HAP-1 (cell line): Measurements from ENCODE around the gene MYO1F.
"Not testable (repeated sequence)": the region's sequence is repeated elsewhere in the genome, so short reads cannot be mapped to it uniquely, and the experiment has no call there.

Experiments
- DNase-seq, 2 experiments: peaks; one replicate each; pipeline ENCODE4 v3.0.0-alpha.2; 2016 to 2020; ENCODE audit warnings: low spot score in 2 of 2
- H3K27me3 ChIP-seq: fragments of 250-450 bp; sonication (Bioruptor Pico); 2 replicates; pipeline ENCODE4 v1.5.1; 2020; ENCODE audit warnings: low read depth, mild to moderate bottlenecking, moderate library complexity
- H3K36me3 ChIP-seq: fragments of 250-450 bp; sonication (Bioruptor Pico); replicated peaks from 2 replicates; pipeline ENCODE4 v1.5.1; 2020; ENCODE audit warnings: mild to moderate bottlenecking
- H3K4me1 ChIP-seq: fragments of 250-450 bp; sonication (Bioruptor Pico); 2 replicates; pipeline ENCODE4 v1.5.1; 2020; ENCODE audit warnings: mild to moderate bottlenecking
- H3K4me3 ChIP-seq: fragments of 250-450 bp; sonication (Bioruptor Pico); 2 replicates; pipeline ENCODE4 v1.5.1; 2020; ENCODE audit warnings: mild to moderate bottlenecking, moderate library complexity
- H3K9me3 ChIP-seq: fragments of 250-450 bp; sonication (Bioruptor Pico); 2 replicates; pipeline ENCODE4 v1.5.1; 2020; ENCODE audit warnings: mild to moderate bottlenecking, moderate library complexity
- in situ Hi-C: fragments of 300-500 bp; cut with MboI; formaldehyde crosslinking; loops from 3 replicates; pipeline ENCODE4 v1.14.3; 2020; ENCODE audit warnings: low sequenced_read_pairs, inconsistent platforms, mixed read lengths

The MYO1F gene

DNA sequence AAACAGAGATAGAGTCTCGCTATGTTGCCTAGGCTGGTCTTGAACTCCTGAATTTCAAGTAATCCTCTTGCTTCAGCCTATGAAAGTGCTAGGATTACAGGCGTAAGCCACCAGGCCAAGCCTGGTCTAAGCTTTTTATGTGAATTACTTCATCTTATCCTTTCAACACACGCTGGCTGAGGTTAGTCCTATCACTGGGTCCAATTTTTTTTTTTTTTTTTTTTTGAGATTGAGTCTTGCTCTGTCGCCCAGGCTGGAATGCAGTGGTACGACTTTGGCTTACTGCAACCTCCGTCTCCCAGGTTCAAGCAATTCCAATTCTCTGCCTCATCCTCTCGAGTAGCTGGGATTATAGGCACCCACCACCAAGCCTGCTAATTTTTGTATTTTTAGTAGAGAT is 10.4 kb downstream of the MYO1F start:
- Histone ChIP-seq H3K36me3 (no peaks in the 10 kb centered on the region), H3K4me3 (no peak overlapping the region), H3K4me1 (no peaks in the 10 kb centered on the region), H3K9me3 (no peaks in the 10 kb centered on the region), H3K27me3 (no peaks in the 10 kb centered on the region)
- in situ Hi-C loops, result no loop called here
- no peak for DNase-seq

GRCh38 chr19:8564866-8565265 is 12.4 kb downstream of the MYO1F start:
- in situ Hi-C loops, H3K4me3 ChIP-seq, H3K9me3 ChIP-seq, H3K36me3 ChIP-seq, DNase-seq, H3K4me1 ChIP-seq, H3K27me3 ChIP-seq: not testable (repeated sequence)

DNA sequence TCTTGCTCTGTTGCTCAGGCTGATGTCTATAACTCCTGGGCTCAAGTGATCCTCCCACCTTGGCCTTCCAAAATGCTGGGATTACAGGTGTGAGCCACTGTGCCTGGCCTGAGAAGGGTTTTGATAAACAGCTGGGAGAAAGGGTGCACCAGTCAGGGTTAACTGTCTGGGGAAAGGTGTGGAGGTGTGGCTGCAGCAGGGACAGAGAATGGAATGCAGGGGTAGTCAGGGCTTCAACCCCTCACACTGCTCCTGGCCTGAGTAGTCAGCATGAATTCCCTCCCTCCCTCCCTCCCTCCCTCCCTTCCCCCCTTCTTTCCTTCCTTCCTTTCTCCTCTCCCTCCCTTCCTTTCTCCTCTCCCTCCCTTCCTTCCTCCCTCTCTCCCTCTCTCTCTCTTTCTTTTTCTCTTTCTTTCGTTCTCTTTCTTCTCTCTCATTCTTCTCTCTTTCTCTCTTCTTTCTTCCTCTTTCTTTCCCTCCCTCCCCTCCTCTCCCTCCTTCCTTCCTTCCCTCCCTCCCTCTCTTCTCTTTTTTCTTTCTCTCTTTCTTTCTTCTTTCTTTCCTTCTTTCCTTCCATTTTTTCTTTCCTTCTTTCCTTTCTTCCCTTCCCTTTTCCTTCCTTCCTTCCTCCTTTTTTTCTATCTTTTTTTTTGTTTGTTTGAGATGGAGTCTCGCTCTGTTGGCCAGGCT is 16.0 kb downstream of the MYO1F start:
- Histone ChIP-seq H3K9me3 (no peaks in the 10 kb centered on the region), H3K27me3 (no peaks in the 10 kb centered on the region), H3K36me3 (no peaks in the 10 kb centered on the region), H3K4me1 (no peaks in the 10 kb centered on the region), H3K4me3 (no peak overlapping the region)
- in situ Hi-C loops, result no loop called here
- DNase-seq, result no peak

DNA sequence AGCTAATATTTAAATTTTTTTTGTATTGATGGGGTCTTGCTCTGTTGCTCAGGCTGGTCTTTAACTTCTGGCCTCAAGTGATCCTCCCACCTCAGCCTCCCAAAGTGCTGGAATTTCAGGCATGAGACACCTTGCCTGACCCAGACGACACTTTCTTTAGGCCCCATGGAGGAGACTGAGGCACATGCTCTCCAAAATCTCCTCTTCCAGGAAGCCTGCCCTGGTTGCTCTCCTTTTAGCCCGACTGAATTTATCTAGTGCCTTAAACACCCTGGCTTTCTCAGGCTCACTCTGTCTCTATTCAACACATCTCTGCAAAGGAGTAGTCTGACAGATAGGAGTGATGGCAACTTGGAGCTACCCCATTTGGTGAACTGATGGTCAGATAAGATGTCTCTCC is 18.9 kb downstream of the MYO1F start:
- DNase-seq, result no peak
- no peak overlapping the region for H3K4me3 ChIP-seq
- no peaks in the 10 kb centered on the region for H3K9me3 ChIP-seq
- H3K27me3 ChIP-seq, result no peaks in the 10 kb centered on the region
- H3K36me3 ChIP-seq, result no peaks in the 10 kb centered on the region
- in situ Hi-C loops, result no loop called here
- H3K4me1 ChIP-seq, result no peaks in the 10 kb centered on the region

- in situ Hi-C loops, result no loop called here
- no peak for DNase-seq
- Histone ChIP-seq H3K27me3 (no peaks in the 10 kb centered on the region), H3K4me3 (no peak overlapping the region), H3K4me1 (no peaks in the 10 kb centered on the region), H3K9me3 (no peaks in the 10 kb centered on the region), H3K36me3 (no peaks in the 10 kb centered on the region)
Measured at GRCh38 chr19:8557642-8558238, 19.5 kb downstream of the MYO1F start.

DNA sequence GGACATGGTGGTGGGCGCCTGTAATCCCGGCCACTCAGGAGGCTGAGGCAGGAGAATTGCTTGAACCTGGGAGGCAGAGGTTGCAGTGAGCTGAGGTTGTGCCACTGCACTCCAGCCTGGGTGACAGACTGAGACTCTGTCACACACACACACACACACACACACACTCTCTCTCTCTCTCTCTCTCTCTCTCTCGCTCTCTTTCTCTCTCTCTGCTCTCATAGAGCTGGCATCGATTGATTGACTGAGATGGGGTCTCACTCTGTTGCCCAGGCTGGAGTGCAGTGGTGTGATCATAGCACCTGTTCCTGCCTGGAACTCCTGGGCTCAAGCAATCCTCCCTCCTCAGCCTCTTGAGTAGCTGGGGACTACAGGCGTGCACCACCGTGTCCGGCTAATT is 23.5 kb downstream of the MYO1F start:
- H3K36me3 ChIP-seq, H3K27me3 ChIP-seq, DNase-seq, H3K4me3 ChIP-seq, H3K9me3 ChIP-seq, in situ Hi-C loops, H3K4me1 ChIP-seq: not testable (repeated sequence)

DNA sequence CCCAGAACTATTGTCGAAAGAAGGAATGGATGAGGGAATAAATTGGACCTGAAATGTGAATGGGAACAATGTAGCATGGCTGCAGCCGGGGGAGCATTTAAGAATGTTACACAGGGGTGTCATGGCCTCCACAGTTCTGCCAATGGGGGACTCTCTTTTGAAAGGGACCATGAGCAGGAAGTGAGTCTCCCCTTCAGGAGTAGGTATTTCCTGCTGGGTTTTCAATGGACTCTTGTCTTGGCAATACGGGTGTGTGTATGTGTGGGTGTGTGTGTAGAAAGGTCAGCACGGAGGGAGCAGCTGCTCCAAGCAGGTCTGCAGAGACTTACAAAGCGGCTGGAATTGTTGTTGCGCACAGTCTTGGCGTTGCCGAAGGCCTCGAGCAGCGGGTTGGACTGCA is 24.4 kb downstream of the MYO1F start:
- DNase-seq, result peak; percentile 54 to 56
- no peaks in the 10 kb centered on the region for H3K36me3 ChIP-seq
- H3K9me3 ChIP-seq, result no peaks in the 10 kb centered on the region
- H3K27me3 ChIP-seq, result no peaks in the 10 kb centered on the region
- in situ Hi-C loops, result no loop called here
- no peaks in the 10 kb centered on the region for H3K4me1 ChIP-seq
- H3K4me3 ChIP-seq, result no peak overlapping the region

- DNase-seq, result no peak
- no peak overlapping the region for H3K4me3 ChIP-seq
- no peaks in the 10 kb centered on the region for H3K4me1 ChIP-seq
- no peaks in the 10 kb centered on the region for H3K36me3 ChIP-seq
- H3K9me3 ChIP-seq, result no peaks in the 10 kb centered on the region
- no peaks in the 10 kb centered on the region for H3K27me3 ChIP-seq
- in situ Hi-C loops, result no loop called here
Measured at GRCh38 chr19:8550070-8550469, 27.2 kb downstream of the MYO1F start.

DNA sequence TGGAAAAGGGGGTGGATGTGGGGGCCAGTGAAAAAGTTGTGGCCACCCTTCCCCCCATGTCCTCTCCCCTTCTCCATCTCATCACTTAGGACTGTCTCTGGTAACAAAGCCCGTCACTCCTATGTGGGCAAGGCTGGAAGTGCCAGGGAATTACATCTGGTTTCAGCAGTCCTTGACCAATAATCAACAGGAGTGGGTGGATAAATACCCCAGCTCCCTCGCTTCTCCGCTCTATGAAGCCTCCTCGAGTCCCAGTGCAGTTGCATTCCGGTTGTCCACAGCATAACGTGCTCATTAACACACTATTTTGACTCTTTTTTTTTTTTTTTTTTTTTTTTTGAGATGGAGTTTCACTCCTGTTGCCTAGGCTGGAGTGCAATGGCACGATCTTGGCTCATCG is 31.5 kb downstream of the MYO1F start:
- H3K9me3 ChIP-seq, result no peaks in the 10 kb centered on the region
- no peak for DNase-seq
- no peaks in the 10 kb centered on the region for H3K27me3 ChIP-seq
- H3K4me1 ChIP-seq, result no peaks in the 10 kb centered on the region
- no peak overlapping the region for H3K4me3 ChIP-seq
- in situ Hi-C loops, result no loop called here
- no peaks in the 10 kb centered on the region for H3K36me3 ChIP-seq

GRCh38 chr19:8544168-8544567 is 33.1 kb downstream of the MYO1F start:
- Histone ChIP-seq H3K9me3 (no peaks in the 10 kb centered on the region), H3K36me3 (no peaks in the 10 kb centered on the region), H3K27me3 (no peaks in the 10 kb centered on the region), H3K4me1 (no peaks in the 10 kb centered on the region), H3K4me3 (no peak overlapping the region)
- in situ Hi-C loops, result no loop called here
- DNase-seq, result no peak

DNA sequence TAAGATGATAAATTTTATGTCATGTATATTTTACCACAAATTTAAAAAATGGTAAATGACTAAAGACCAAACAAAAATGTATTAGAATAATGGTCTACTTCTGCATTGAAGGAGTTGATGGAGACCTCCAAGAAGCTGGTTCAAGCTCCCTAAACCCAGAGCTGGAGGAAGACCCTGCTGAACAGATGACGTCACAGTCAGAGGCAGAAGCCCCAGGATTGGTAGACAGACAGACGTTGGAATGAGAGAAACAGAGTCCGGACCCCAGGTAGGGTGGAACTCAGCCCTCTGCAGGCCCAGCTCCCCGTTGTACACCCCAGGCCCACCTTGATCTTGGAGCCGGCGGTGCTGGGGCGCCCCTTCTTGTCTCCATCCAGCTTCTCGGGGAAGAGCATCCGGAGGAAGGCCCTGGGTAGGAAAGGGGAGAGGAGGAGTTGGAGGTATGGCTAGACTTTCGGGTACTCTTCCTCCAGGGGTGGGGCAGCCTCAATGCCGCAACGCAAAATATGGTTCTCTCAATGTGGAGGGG is 37.6 kb downstream of the MYO1F start:
- Histone ChIP-seq H3K9me3 (no peaks in the 10 kb centered on the region), H3K4me1 (no peaks in the 10 kb centered on the region), H3K36me3 (no peaks in the 10 kb centered on the region), H3K27me3 (no peaks in the 10 kb centered on the region), H3K4me3 (no peak overlapping the region)
- no peak for DNase-seq
- in situ Hi-C loops, result no loop called here

DNA sequence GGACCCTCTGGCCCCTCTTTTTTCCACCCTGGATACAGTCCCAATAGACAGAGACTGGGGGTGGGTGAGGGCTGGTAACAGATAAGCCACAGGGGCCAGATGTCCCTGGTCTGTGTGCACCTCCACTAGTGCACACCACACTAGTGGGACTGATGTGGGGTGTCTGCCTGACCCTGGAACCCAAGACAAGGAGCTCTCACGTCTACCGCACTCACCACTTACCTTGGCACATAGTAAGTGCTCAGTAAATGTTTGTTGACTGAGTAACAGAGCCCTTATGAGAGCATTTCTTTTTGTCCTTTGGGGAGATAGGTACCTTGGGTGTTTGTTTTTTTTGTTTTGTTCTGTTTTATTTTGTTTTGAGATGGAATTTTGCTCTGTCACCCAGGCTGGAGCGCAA is 40.1 kb downstream of the MYO1F start:
- Histone ChIP-seq H3K27me3 (no peaks in the 10 kb centered on the region), H3K4me1 (no peaks in the 10 kb centered on the region), H3K4me3 (no peak overlapping the region), H3K36me3 (no peaks in the 10 kb centered on the region), H3K9me3 (no peaks in the 10 kb centered on the region)
- DNase-seq, result no peak
- in situ Hi-C loops, result no loop called here

DNA sequence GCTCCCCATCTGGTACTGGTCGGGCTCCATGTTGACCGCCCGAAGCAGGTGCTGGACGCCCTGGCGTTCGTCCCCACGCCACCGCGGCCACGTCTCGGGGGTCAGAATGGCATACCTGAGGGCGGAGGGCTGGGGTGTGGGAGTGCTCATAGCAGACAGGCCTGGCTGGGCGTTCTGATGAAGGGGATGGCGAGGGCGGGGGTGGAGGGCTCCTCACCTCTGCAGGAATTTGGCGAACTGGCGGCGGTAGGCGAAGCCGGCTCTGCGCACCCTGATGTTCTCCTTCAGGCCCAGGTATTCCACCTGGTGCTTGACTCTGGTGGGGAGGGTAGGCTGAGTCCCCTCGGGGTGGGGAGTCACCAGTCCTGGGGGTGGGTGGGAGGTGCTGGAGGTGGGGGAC is 41.0 kb downstream of the MYO1F start:
- no peak for DNase-seq
- Histone ChIP-seq H3K4me3 (no peak overlapping the region), H3K4me1 (no peaks in the 10 kb centered on the region), H3K9me3 (no peaks in the 10 kb centered on the region), H3K36me3 (no peaks in the 10 kb centered on the region), H3K27me3 (peaks cover 3% of the 10 kb centered on the region; the same call in 1 of the 2 replicates)
- in situ Hi-C loops, result no loop called here

- Histone ChIP-seq H3K4me3 (no peak overlapping the region), H3K27me3 (peaks cover 3% of the 10 kb centered on the region; the same call in 1 of the 2 replicates), H3K4me1 (no peaks in the 10 kb centered on the region), H3K36me3 (no peaks in the 10 kb centered on the region), H3K9me3 (no peaks in the 10 kb centered on the region)
- in situ Hi-C loops, result no loop called here
- DNase-seq, result no peak
Measured at GRCh38 chr19:8532225-8532624, 45.0 kb downstream of the MYO1F start.
